BLaER1 treated with 17β-estradiol and CSF1 and Interleukin-3, amounts not matched to agents 10 nM and 100 nM (cell line): ENCODE data around the gene ITPK1.

Experiments
- H3K27ac ChIP-seq, 11 experiments: shearing (Covaris generic); formaldehyde crosslinking; 2 replicates each; pipeline ENCODE4 v1.8.1; 2022
- H3K27me3 ChIP-seq, 11 experiments: shearing (Covaris generic); formaldehyde crosslinking; 2 replicates each; pipeline ENCODE4 v1.8.1; 2022
- H3K36me3 ChIP-seq, 11 experiments: shearing (Covaris generic); formaldehyde crosslinking; 2 replicates each; pipeline ENCODE4 v1.8.1; 2022
- H3K4me1 ChIP-seq, 10 experiments: shearing (Covaris generic); formaldehyde crosslinking; 2 replicates each; pipeline ENCODE4 v1.8.1; 2022
- H3K4me2 ChIP-seq, 11 experiments: shearing (Covaris generic); formaldehyde crosslinking; 2 replicates each; pipeline ENCODE4 v1.8.1; 2022
- H3K4me3 ChIP-seq, 10 experiments: shearing (Covaris generic); formaldehyde crosslinking; 2 replicates each; pipeline ENCODE4 v1.8.1; 2022
- H3K9ac ChIP-seq, 11 experiments: shearing (Covaris generic); formaldehyde crosslinking; 2 replicates each; pipeline ENCODE4 v1.8.1; 2022
- H3K9me3 ChIP-seq, 11 experiments: shearing (Covaris generic); formaldehyde crosslinking; replicated peaks in 1 of 11; 2 replicates each; pipeline ENCODE4 v1.8.1; 2022
- H4K20me1 ChIP-seq, 11 experiments: shearing (Covaris generic); formaldehyde crosslinking; 2 replicates each; pipeline ENCODE4 v1.8.1; 2022
- Cebpa-rat ChIP-seq, 11 experiments: shearing (Covaris generic); IDR thresholded peaks; 2 replicates each; pipeline ENCODE4 v1.8.1; 2022

The ITPK1 gene

GRCh38 chr14:92982956-92983355, 132.8 kb downstream of the ITPK1 start:
- Histone ChIP-seq H3K4me2 (no peak overlapping the region), H3K27me3 (no peaks in the 10 kb centered on the region), H3K4me3 (no peak overlapping the region), H3K9ac (no peak overlapping the region), H3K9me3 (peaks cover 46 to 55% (median 52%) of the 10 kb centered on the region in 11 experiments), H3K4me1 (peaks cover 0 to 25% (median 3%) of the 10 kb centered on the region in 10 experiments; a peak in 11 of 20 replicates), H3K36me3 (peaks cover 47 to 99% (median 66%) of the 10 kb centered on the region in 11 experiments), H4K20me1 (peaks cover 0 to 36% (median 21%) of the 10 kb centered on the region in 11 experiments; a peak in 13 of 22 replicates), H3K27ac (no peak overlapping the region)
- no peak for TF ChIP-seq Cebpa-rat (IDR thresholded peaks at IDR 0.05)

- Histone ChIP-seq H3K4me2 (no peak overlapping the region), H4K20me1 (peaks cover 0 to 24% (median 9%) of the 10 kb centered on the region in 11 experiments; a peak in 12 of 22 replicates), H3K9ac (no peak overlapping the region), H3K9me3 (peaks cover 57 to 67% (median 62%) of the 10 kb centered on the region in 11 experiments), H3K27ac (no peak overlapping the region), H3K27me3 (no peaks in the 10 kb centered on the region), H3K4me1 (peaks cover 0 to 37% (median 0%) of the 10 kb centered on the region in 10 experiments; a peak in 4 of 20 replicates), H3K36me3 (peaks cover 59 to 99% (median 74%) of the 10 kb centered on the region in 11 experiments), H3K4me3 (no peak overlapping the region)
- TF ChIP-seq Cebpa-rat (IDR thresholded peaks at IDR 0.05) = no peak
Observed at GRCh38 chr14:92981726-92982125, 134.0 kb downstream of the ITPK1 start.

- Histone ChIP-seq H3K4me1 (peaks cover 0 to 43% (median 0%) of the 10 kb centered on the region in 10 experiments; a peak in 4 of 20 replicates), H3K36me3 (peaks cover 63 to 99% (median 76%) of the 10 kb centered on the region in 11 experiments), H3K9ac (no peak overlapping the region), H3K4me2 (no peak overlapping the region), H3K9me3 (peaks cover 66 to 76% (median 70%) of the 10 kb centered on the region in 11 experiments), H3K27me3 (no peaks in the 10 kb centered on the region), H3K27ac (no peak overlapping the region), H3K4me3 (peak overlapping the region in 1 of 10 experiments; percentile 39; a peak in 1 of 20 replicates), H4K20me1 (peaks cover 0 to 15% (median 7%) of the 10 kb centered on the region in 11 experiments; a peak in 9 of 22 replicates)
- TF ChIP-seq Cebpa-rat (IDR thresholded peaks at IDR 0.05) = no peak
Observed at GRCh38 chr14:92980866-92981265, 134.9 kb downstream of the ITPK1 start.

GRCh38 chr14:92978229-92979021, 137.3 kb downstream of the ITPK1 start:
- Histone ChIP-seq H3K27ac (peak overlapping the region in 2 of 11 experiments; percentile 48 to 64; a peak in 3 of 22 replicates), H3K9ac (no peak overlapping the region), H3K4me1 (peaks cover 0 to 43% (median 0%) of the 10 kb centered on the region in 10 experiments; a peak in 4 of 20 replicates), H3K27me3 (no peaks in the 10 kb centered on the region), H4K20me1 (peaks cover 0 to 10% (median 0%) of the 10 kb centered on the region in 11 experiments; a peak in 3 of 22 replicates), H3K4me3 (peak overlapping the region in 7 of 10 experiments; percentile 7 to 34 (median 21); a peak in 6 of 20 replicates), H3K4me2 (peak overlapping the region in 2 of 11 experiments; percentile 76 to 77; a peak in 5 of 22 replicates), H3K9me3 (peaks cover 74 to 98% (median 86%) of the 10 kb centered on the region in 11 experiments), H3K36me3 (peaks cover 71 to 100% (median 93%) of the 10 kb centered on the region in 11 experiments)
- TF ChIP-seq Cebpa-rat (IDR thresholded peaks at IDR 0.05) = no peak

- H3K27me3 ChIP-seq = no peaks in the 10 kb centered on the region
- TF ChIP-seq Cebpa-rat (IDR thresholded peaks at IDR 0.05) = no peak
- peak overlapping the region in 1 of 11 experiments; percentile 76; a peak in 2 of 22 replicates for H3K4me2 ChIP-seq
- peaks cover 0 to 43% (median 0%) of the 10 kb centered on the region in 10 experiments; a peak in 4 of 20 replicates for H3K4me1 ChIP-seq
- H3K9ac ChIP-seq = no peak overlapping the region
- no peak overlapping the region for H3K27ac ChIP-seq
- no peak overlapping the region for H3K4me3 ChIP-seq
- H3K9me3 ChIP-seq = peaks cover 57 to 82% (median 69%) of the 10 kb centered on the region in 11 experiments
- peaks cover 0 to 28% (median 0%) of the 10 kb centered on the region in 11 experiments; a peak in 5 of 22 replicates for H4K20me1 ChIP-seq
- H3K36me3 ChIP-seq = peaks cover 61 to 96% (median 78%) of the 10 kb centered on the region in 11 experiments
Observed at GRCh38 chr14:92976268-92976667, 139.5 kb downstream of the ITPK1 start.

- Histone ChIP-seq H3K9me3 (peaks cover 42 to 66% (median 54%) of the 10 kb centered on the region in 11 experiments), H3K36me3 (peaks cover 47 to 86% (median 63%) of the 10 kb centered on the region in 11 experiments), H3K4me2 (no peak overlapping the region), H3K4me3 (no peak overlapping the region), H3K9ac (no peak overlapping the region), H3K27me3 (no peaks in the 10 kb centered on the region), H3K4me1 (peaks cover 0 to 45% (median 5%) of the 10 kb centered on the region in 10 experiments; a peak in 9 of 20 replicates), H3K27ac (no peak overlapping the region), H4K20me1 (peaks cover 0 to 44% (median 3%) of the 10 kb centered on the region in 11 experiments; a peak in 10 of 22 replicates)
- no peak for TF ChIP-seq Cebpa-rat (IDR thresholded peaks at IDR 0.05)
Observed at GRCh38 chr14:92974541-92975345, 141.0 kb downstream of the ITPK1 start.

GRCh38 chr14:92973798-92974372, 141.8 kb downstream of the ITPK1 start:
- H3K9ac ChIP-seq = no peak overlapping the region
- H3K4me2 ChIP-seq = no peak overlapping the region
- H3K4me3 ChIP-seq = no peak overlapping the region
- no peak overlapping the region for H3K27ac ChIP-seq
- H3K9me3 ChIP-seq = peaks cover 33 to 58% (median 45%) of the 10 kb centered on the region in 11 experiments
- no peaks in the 10 kb centered on the region for H3K27me3 ChIP-seq
- H3K36me3 ChIP-seq = peaks cover 38 to 84% (median 55%) of the 10 kb centered on the region in 11 experiments
- no peak for TF ChIP-seq Cebpa-rat (IDR thresholded peaks at IDR 0.05)
- H4K20me1 ChIP-seq = peaks cover 0 to 52% (median 11%) of the 10 kb centered on the region in 11 experiments; a peak in 11 of 22 replicates
- peaks cover 0 to 42% (median 5%) of the 10 kb centered on the region in 10 experiments; a peak in 9 of 20 replicates for H3K4me1 ChIP-seq

- H3K4me1 ChIP-seq = peaks cover 0 to 36% (median 5%) of the 10 kb centered on the region in 10 experiments; a peak in 9 of 20 replicates
- H3K27ac ChIP-seq = no peak overlapping the region
- no peak overlapping the region for H3K4me2 ChIP-seq
- peaks cover 28 to 52% (median 40%) of the 10 kb centered on the region in 11 experiments for H3K9me3 ChIP-seq
- no peak overlapping the region for H3K9ac ChIP-seq
- TF ChIP-seq Cebpa-rat (IDR thresholded peaks at IDR 0.05) = no peak
- peaks cover 33 to 84% (median 52%) of the 10 kb centered on the region in 11 experiments for H3K36me3 ChIP-seq
- no peaks in the 10 kb centered on the region for H3K27me3 ChIP-seq
- H3K4me3 ChIP-seq = no peak overlapping the region
- peaks cover 0 to 58% (median 11%) of the 10 kb centered on the region in 11 experiments; a peak in 11 of 22 replicates for H4K20me1 ChIP-seq
Observed at GRCh38 chr14:92973261-92973797, 142.4 kb downstream of the ITPK1 start.
